ENCODE data around the gene PIGM. TPM values are rescaled to one million over a fixed set of nuclear protein-coding genes. Genes with fewer than 3 reads are reported as not detected.

The PIGM gene
- total and polyA plus RNA-seq, 2 of the 13 experiments (the other 11 are each of a cell fraction or from before 2014, with no cell fraction given) = 3.4 to 4.6 TPM

DNA sequence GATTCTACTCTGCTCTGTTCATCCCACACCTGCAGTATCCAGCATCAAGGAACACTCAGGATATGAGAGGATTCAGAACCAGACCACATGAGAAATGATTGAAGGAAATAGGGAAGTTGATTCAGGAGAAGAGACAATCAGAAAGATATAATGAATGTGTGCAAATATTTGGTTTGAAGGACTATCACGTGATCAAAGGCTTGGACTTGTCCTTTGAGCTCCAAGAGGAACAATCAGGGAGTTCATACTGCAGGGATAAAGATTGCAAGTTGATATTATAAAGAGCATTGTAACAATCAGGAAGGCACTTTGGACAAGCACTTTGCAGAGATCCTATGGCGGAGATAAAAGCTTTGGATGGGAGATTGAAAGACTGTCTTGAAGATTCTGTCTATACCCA is 13.9 kb upstream of the PIGM start (continued):
- TF ChIP-seq CREM (IDR thresholded peaks at IDR 0.05) = peak; percentile 33; the same call in 1 of the 2 replicates
- no peak for TF ChIP-seq CREM (CRISPR knock-in tag; IDR thresholded peaks at IDR 0.05)
- no peak for TF ChIP-seq PRDM10 (CRISPR knock-in tag; IDR thresholded peaks at IDR 0.05; ENCODE audit: low read depth)
- TF ChIP-seq, protein P1, sequence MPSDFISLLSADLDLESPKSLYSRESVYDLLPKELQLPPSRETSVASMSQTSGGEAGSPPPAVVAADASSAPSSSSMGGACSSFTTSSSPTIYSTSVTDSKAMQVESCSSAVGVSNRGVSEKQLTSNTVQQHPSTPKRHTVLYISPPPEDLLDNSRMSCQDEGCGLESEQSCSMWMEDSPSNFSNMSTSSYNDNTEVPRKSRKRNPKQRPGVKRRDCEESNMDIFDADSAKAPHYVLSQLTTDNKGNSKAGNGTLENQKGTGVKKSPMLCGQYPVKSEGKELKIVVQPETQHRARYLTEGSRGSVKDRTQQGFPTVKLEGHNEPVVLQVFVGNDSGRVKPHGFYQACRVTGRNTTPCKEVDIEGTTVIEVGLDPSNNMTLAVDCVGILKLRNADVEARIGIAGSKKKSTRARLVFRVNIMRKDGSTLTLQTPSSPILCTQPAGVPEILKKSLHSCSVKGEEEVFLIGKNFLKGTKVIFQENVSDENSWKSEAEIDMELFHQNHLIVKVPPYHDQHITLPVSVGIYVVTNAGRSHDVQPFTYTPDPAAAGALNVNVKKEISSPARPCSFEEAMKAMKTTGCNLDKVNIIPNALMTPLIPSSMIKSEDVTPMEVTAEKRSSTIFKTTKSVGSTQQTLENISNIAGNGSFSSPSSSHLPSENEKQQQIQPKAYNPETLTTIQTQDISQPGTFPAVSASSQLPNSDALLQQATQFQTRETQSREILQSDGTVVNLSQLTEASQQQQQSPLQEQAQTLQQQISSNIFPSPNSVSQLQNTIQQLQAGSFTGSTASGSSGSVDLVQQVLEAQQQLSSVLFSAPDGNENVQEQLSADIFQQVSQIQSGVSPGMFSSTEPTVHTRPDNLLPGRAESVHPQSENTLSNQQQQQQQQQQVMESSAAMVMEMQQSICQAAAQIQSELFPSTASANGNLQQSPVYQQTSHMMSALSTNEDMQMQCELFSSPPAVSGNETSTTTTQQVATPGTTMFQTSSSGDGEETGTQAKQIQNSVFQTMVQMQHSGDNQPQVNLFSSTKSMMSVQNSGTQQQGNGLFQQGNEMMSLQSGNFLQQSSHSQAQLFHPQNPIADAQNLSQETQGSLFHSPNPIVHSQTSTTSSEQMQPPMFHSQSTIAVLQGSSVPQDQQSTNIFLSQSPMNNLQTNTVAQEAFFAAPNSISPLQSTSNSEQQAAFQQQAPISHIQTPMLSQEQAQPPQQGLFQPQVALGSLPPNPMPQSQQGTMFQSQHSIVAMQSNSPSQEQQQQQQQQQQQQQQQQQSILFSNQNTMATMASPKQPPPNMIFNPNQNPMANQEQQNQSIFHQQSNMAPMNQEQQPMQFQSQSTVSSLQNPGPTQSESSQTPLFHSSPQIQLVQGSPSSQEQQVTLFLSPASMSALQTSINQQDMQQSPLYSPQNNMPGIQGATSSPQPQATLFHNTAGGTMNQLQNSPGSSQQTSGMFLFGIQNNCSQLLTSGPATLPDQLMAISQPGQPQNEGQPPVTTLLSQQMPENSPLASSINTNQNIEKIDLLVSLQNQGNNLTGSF (CRISPR knock-in tag; IDR thresholded peaks at IDR 0.05) = no peak
- no peak for TF ChIP-seq RAD21 (CRISPR knock-in tag; IDR thresholded peaks at IDR 0.05)
- peak; percentile 51; the same call in 1 of the 2 replicates for TF ChIP-seq HMG20A (CRISPR knock-in tag; IDR thresholded peaks at IDR 0.05; ENCODE audit: borderline replicate concordance)
- TF ChIP-seq GATAD1 (CRISPR knock-in tag; IDR thresholded peaks at IDR 0.05) = no peak
- TF ChIP-seq SRSF4 (IDR thresholded peaks at IDR 0.05; ENCODE audit: low read depth, low read length, poor library complexity, severe bottlenecking) = no peak
- TF ChIP-seq ZIK1 (CRISPR knock-in tag; IDR thresholded peaks at IDR 0.05; ENCODE audit: borderline replicate concordance, low read depth) = no peak
- no peak for TF ChIP-seq KLF9 (CRISPR knock-in tag; IDR thresholded peaks at IDR 0.05; ENCODE audit: low read depth)
- TF ChIP-seq RFX1 (IDR thresholded peaks at IDR 0.05) = no peak
- no peak for TF ChIP-seq ZNF674 (CRISPR knock-in tag; IDR thresholded peaks at IDR 0.05; ENCODE audit: low read depth)
- TF ChIP-seq RBM39 (IDR thresholded peaks at IDR 0.05; ENCODE audit: low read depth, low read length, poor library complexity, severe bottlenecking) = no peak
- no peak for TF ChIP-seq KLF6 (CRISPR knock-in tag; IDR thresholded peaks at IDR 0.05)
- peak; percentile 68 for TF ChIP-seq HNF4A (CRISPR knock-in tag; IDR thresholded peaks at IDR 0.05)
